K562 (cell line): ENCODE results near the gene ZNF628. TPM values are rescaled to one million over a fixed set of nuclear protein-coding genes. Genes with fewer than 3 reads are reported as not detected.

Experiments
- CUX1 ChIP-seq: fragments of 200-800 bp; sonication (Bioruptor generic); IDR thresholded peaks from 2 replicates; pipeline ENCODE4 v1.6.1; 2016; ENCODE audit warnings: missing genetic modification characterization, missing compliant biosample characterization
- KDM2B ChIP-seq: fragments of 250-450 bp; sonication (Bioruptor Pico); IDR thresholded peaks from 2 replicates; pipeline ENCODE4 v1.8.0; 2021; ENCODE audit warnings: mild to moderate bottlenecking, moderate library complexity
- KDM4B ChIP-seq, 2 experiments: fragments of 450-650 bp in 1 of 2; sonication (generic) in 1 of 2; IDR thresholded peaks; 2 replicates each; pipeline ENCODE4 v1.6.1; 2016 to 2017; ENCODE audit warnings: borderline replicate concordance in 2 of 2, antibody characterized with exemption in 1 of 2, low read depth in 1 of 2, mild to moderate bottlenecking in 1 of 2
- REST ChIP-seq, 2 experiments: fragments of 450-650 bp; formaldehyde crosslinking in 1 of 2; IDR thresholded peaks; 2 replicates each; pipeline versions ENCODE4 v1.4.0 to v1.6.1; 2014 to 2020; ENCODE audit warnings: mild to moderate bottlenecking in 2 of 2, borderline replicate concordance in 1 of 2, low read depth in 1 of 2
- TSHZ1 ChIP-seq: fragments of 250-450 bp; sonication (Bioruptor Pico); IDR thresholded peaks from 2 replicates; pipeline ENCODE4 v1.4.0; 2020; ENCODE audit warnings: mild to moderate bottlenecking, moderate library complexity
- ZNF134 ChIP-seq: fragments of 250-450 bp; sonication (Bioruptor Pico); conservative IDR thresholded peaks from 2 replicates; pipeline ENCODE4 v1.4.0; 2020
- ZNF431 ChIP-seq: sonication (generic); formaldehyde crosslinking; IDR thresholded peaks from 2 replicates; pipeline ENCODE4 v1.8.0; 2022; ENCODE audit warnings: mild to moderate bottlenecking, missing genetic modification reagents
- polyA plus RNA-seq, 8 experiments: library from polyadenylated mRNA; depleted of rRNA in 4 of 8; stranded (reverse) in 5 of 8; unstranded in 3 of 8; fragments of >200 nt; fragmentation: Nextera tagmentation in 2 of 8; fragmentation: Illumina TruSeq in 1 of 8; extraction: Ambion mirVana in 2 of 8; extraction: Trizol in 1 of 8; gene quantifications; 2 replicates each; pipeline versions ENCODE4 v1.2.1 to v1.2.3, GENCODE V29; 2011 to 2014; ENCODE audit warnings: inconsistent platforms in 1 of 8, missing spikeins in 1 of 8
- total RNA-seq, 7 experiments: library from RNA; depleted of rRNA in 6 of 7; stranded (reverse); fragments of >200 nt in 6 of 7; fragmentation: Illumina TruSeq in 2 of 7; extraction: Trizol in 2 of 7; gene quantifications; 2 replicates each; pipeline versions ENCODE4 v1.2.1 to v1.2.3, GENCODE V29; 2011 to 2021; ENCODE audit warnings: low replicate concordance in 1 of 7
- TF ChIP-seq, protein P1 (sequence below): fragments of 450-650 bp; formaldehyde crosslinking; conservative IDR thresholded peaks from 2 replicates; pipeline ENCODE4 v1.4.0; 2022; ENCODE audit warnings: mild to moderate bottlenecking, missing genetic modification characterization

Gene ZNF628
- total and polyA plus RNA-seq, 9 of the 15 experiments (the other 6 are each of a cell fraction or from before 2014, with no cell fraction given): 0.13 to 13.6 (median 2.2) TPM; not detected in 3

- TF ChIP-seq, protein P1, sequence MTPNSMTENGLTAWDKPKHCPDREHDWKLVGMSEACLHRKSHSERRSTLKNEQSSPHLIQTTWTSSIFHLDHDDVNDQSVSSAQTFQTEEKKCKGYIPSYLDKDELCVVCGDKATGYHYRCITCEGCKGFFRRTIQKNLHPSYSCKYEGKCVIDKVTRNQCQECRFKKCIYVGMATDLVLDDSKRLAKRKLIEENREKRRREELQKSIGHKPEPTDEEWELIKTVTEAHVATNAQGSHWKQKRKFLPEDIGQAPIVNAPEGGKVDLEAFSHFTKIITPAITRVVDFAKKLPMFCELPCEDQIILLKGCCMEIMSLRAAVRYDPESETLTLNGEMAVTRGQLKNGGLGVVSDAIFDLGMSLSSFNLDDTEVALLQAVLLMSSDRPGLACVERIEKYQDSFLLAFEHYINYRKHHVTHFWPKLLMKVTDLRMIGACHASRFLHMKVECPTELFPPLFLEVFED (CRISPR knock-in tag): no peak
- 0 out of 2 replicates have a peak, but pooled peaks have one; percentile 63 for TF ChIP-seq ZNF431 (CRISPR knock-in tag)
- TF ChIP-seq REST (IDR thresholded peaks at IDR 0.05; ENCODE audit: borderline replicate concordance): peak; percentile 100
- TF ChIP-seq REST (CRISPR knock-in tag; IDR thresholded peaks at IDR 0.05; ENCODE audit: low read depth): peak; percentile 99
- TF ChIP-seq CUX1 (CRISPR knock-in tag): no peak
- no peak for TF ChIP-seq TSHZ1
- no peak for TF ChIP-seq ZNF134 (CRISPR knock-in tag)
- no peak for TF ChIP-seq KDM4B (IDR thresholded peaks at IDR 0.05; ENCODE audit: borderline replicate concordance in 2 of 2, low read depth in 1 of 2)
- no peak for TF ChIP-seq KDM2B (CRISPR knock-in tag)
Observed at GRCh38 chr19:55437410-55437809, 39.0 kb upstream of the ZNF628 start (continued).
